ENCODE measurements around the gene MYO3B. TPM values are rescaled to one million over a fixed set of nuclear protein-coding genes. Genes with fewer than 3 reads are reported as not detected.
"Not testable (repeated sequence)": the region's sequence is repeated elsewhere in the genome, so short reads cannot be mapped to it uniquely, and the experiment has no call there.

MYO3B gene
- total RNA-seq, 1 experiment from 2014 or later = 0.52 TPM

DNA sequence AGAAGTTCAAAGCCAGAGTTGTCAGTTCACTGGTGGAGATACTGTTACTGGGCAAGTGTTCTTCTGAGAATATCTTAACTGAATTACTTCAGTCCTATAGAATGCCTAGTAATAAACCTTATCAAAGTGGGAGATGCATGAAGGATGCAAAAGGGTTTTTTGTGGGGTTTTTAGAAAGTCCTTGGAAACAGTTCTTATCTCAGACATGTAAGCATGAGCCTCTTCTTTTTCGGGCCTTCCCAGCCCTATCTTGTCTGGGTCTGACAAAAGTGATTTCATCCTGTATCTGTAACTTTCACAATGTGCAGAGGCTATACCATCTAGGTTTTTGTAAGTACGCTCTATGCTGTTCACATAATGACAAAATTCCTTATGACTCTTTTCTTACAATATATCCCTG is 255.5 kb downstream of the MYO3B start:
- TF ChIP-seq, protein P1, sequence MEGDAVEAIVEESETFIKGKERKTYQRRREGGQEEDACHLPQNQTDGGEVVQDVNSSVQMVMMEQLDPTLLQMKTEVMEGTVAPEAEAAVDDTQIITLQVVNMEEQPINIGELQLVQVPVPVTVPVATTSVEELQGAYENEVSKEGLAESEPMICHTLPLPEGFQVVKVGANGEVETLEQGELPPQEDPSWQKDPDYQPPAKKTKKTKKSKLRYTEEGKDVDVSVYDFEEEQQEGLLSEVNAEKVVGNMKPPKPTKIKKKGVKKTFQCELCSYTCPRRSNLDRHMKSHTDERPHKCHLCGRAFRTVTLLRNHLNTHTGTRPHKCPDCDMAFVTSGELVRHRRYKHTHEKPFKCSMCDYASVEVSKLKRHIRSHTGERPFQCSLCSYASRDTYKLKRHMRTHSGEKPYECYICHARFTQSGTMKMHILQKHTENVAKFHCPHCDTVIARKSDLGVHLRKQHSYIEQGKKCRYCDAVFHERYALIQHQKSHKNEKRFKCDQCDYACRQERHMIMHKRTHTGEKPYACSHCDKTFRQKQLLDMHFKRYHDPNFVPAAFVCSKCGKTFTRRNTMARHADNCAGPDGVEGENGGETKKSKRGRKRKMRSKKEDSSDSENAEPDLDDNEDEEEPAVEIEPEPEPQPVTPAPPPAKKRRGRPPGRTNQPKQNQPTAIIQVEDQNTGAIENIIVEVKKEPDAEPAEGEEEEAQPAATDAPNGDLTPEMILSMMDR (conservative IDR thresholded peaks at IDR 0.05; ENCODE audit: low read depth, low read length) = no peak
- TF ChIP-seq EZH2 (IDR thresholded peaks at IDR 0.05; ENCODE audit: borderline replicate concordance, low read depth, low read length, poor library complexity, severe bottlenecking) = no peak
- POLR2A ChIA-PET (ENCODE audit: low non-redundant PET) = no interaction called here
- Histone ChIP-seq H3K27me3 (replicated peaks; ENCODE audit: insufficient read depth, low read depth, low read length, poor library complexity) (no peaks in the 10 kb centered on the region), H3K4me3 (ENCODE audit: low read depth, low read length, poor library complexity, severe bottlenecking) (no peak overlapping the region), H3K27ac (ENCODE audit: low read depth, low read length, poor library complexity, severe bottlenecking) (no peak overlapping the region), H3K4me1 (ENCODE audit: insufficient read depth, low read length, poor library complexity, severe bottlenecking) (no peaks in the 10 kb centered on the region), H3K9me3 (ENCODE audit: low read depth, low read length, poor library complexity, severe bottlenecking) (no peaks in the 10 kb centered on the region), H3K36me3 (ENCODE audit: insufficient read depth, low read length, poor library complexity, severe bottlenecking) (no peaks in the 10 kb centered on the region)
- BruUV-seq (replicated peaks) = no TSS peak
- intact Hi-C loops (cut with micrococcal nuclease; ENCODE audit: unreplicated experiment) = no loop called here
- no peak for DNase-seq (ENCODE audit: low spot score)
- CTCF ChIA-PET = no interaction called here

DNA sequence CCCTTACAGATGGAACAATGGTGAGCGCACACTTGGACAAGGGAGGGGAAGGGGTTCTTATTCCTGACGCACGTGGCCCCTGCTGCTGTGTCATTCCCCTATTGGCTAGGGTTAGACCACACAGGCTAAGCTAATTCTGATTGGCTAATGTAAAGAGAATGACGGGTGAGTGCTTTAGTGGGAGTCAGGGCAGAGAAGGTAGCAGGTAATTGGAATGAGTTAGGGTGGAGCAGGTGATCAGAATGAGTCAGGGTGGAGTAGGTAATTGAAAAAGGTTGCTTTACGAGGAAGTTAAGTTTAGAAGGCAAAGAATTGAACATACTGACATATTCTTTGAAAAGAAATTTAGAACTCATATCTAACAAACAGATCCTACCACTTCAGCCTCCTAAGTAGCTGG is 256.4 kb downstream of the MYO3B start:
- intact Hi-C loops (cut with micrococcal nuclease; ENCODE audit: unreplicated experiment); H3K36me3 ChIP-seq (ENCODE audit: insufficient read depth, low read length, poor library complexity, severe bottlenecking); H3K4me3 ChIP-seq (ENCODE audit: low read depth, low read length, poor library complexity, severe bottlenecking); POLR2A ChIA-PET (ENCODE audit: low non-redundant PET); DNase-seq (ENCODE audit: low spot score); CTCF ChIA-PET; H3K27ac ChIP-seq (ENCODE audit: low read depth, low read length, poor library complexity, severe bottlenecking); H3K27me3 ChIP-seq (replicated peaks; ENCODE audit: insufficient read depth, low read depth, low read length, poor library complexity); H3K4me1 ChIP-seq (ENCODE audit: insufficient read depth, low read length, poor library complexity, severe bottlenecking); BruUV-seq (replicated peaks); H3K9me3 ChIP-seq (ENCODE audit: low read depth, low read length, poor library complexity, severe bottlenecking): not testable (repeated sequence)

- no peaks in the 10 kb centered on the region for H3K4me1 ChIP-seq (ENCODE audit: insufficient read depth, low read length, poor library complexity, severe bottlenecking)
- no peak overlapping the region for H3K4me3 ChIP-seq (ENCODE audit: low read depth, low read length, poor library complexity, severe bottlenecking)
- no peak for DNase-seq (ENCODE audit: low spot score)
- H3K9me3 ChIP-seq (ENCODE audit: low read depth, low read length, poor library complexity, severe bottlenecking) = no peaks in the 10 kb centered on the region
- H3K27me3 ChIP-seq (replicated peaks; ENCODE audit: insufficient read depth, low read depth, low read length, poor library complexity) = no peaks in the 10 kb centered on the region
- ChIA-PET CTCF (no interaction called here), POLR2A (ENCODE audit: low non-redundant PET) (no interaction called here)
- no peaks in the 10 kb centered on the region for H3K36me3 ChIP-seq (ENCODE audit: insufficient read depth, low read length, poor library complexity, severe bottlenecking)
- H3K27ac ChIP-seq (ENCODE audit: low read depth, low read length, poor library complexity, severe bottlenecking) = no peak overlapping the region
- intact Hi-C loops (cut with micrococcal nuclease; ENCODE audit: unreplicated experiment) = no loop called here
- no peak for TF ChIP-seq EZH2 (IDR thresholded peaks at IDR 0.05; ENCODE audit: borderline replicate concordance, low read depth, low read length, poor library complexity, severe bottlenecking)
- TF ChIP-seq, protein P1 (conservative IDR thresholded peaks at IDR 0.05; ENCODE audit: low read depth, low read length) = no peak
- no TSS peak for BruUV-seq (replicated peaks)
Observed at GRCh38 chr2:170434900-170435621, 257.1 kb downstream of the MYO3B start.
